Endometrium (tissue), 2 donors: ENCODE measurements around the gene LARP4.
"Not testable (repeated sequence)": the region's sequence is repeated elsewhere in the genome, so short reads cannot be mapped to it uniquely, and the experiment has no call there.

Source experiments
- FAIRE-seq: peaks from 2 replicates; lab custom pipeline; 2012; peaks lifted over from hg19 to GRCh38; lab: Jason Lieb, UNC
- donor health status: control.
- donor health status: control.

Gene LARP4

DNA sequence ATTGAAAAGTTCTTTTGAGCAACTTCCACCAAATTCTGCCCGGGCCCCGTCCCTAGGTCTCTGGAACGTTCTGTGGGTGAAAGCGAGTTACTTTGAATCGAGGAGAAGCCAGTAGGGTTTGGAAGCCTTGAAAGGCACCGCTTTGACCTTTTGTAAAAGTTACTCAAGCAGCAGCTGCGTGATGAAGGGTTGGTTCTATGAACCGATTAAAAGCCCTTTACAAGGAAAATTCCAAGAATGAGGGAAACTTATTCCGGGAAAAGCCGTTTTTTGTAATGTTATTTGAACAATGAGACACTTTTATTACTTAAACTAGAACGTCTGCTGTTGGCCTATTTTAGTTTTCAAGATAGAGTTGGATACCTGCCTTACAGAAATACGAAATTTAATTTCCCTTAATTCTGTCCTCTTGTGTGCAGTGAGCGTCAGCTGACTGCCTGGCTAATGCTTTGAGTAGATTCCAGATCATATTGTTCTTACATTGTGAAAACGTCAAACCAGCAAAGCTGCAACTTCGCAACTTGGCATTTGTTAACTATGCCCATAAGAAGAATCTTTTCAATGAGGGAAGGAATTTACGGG is 906 bp downstream of the LARP4 start:
- FAIRE-seq: no peak

DNA sequence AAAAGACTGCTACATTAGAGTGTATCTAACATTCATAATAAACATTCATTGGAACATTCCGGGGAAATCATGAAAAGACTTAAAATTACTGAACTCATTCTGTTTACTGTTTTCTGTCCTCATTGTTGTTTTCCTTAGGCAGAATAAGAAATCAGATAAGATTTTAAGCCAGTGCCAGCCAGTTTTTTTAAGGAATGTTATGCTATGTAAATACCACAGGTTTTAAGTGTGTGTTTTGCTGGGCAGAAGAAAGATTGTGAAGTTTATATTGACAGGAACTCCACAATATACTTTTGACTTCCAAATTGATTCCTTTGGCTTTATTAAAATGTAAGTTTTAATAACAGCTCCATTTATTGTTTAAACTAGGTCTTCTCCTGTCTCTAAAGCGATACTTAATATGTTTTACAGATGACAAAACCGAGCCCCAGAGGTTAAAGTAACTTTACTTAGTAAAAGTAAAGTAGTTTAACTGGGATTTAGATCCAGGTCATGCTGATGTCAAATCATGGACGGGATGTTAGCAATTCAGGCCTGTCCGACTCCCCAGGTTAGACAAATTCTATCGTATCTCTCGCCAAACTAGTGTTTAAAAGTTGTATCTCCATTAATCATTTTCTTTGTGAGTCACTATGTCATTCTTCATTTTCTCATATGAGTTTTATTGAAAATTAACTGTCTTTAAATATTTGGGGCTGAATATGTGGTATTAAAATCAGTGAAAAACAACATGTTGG is 1.7 kb downstream of the LARP4 start:
- FAIRE-seq: no peak

DNA sequence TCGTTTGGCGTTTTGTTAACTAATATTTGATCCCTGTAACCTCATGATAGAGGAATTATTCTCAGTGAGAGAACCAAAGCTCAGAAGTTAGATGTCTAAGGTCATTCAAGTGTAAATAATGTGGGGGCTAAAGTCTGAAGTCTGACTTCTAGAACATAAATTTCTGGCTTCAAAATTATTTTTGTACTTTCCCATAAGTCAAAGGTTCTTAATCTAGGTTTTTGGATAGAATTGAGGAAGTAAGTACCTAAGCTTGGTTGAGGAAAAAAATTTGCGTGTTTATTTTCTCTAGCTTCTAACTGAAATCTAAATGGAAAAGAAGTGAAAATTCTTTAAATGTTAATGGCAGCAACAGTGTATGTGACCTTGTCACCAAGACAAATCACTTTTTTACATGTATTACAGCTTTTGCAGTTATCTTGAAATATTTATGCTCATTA is 2.3 kb downstream of the LARP4 start:
- FAIRE-seq: no peak

DNA sequence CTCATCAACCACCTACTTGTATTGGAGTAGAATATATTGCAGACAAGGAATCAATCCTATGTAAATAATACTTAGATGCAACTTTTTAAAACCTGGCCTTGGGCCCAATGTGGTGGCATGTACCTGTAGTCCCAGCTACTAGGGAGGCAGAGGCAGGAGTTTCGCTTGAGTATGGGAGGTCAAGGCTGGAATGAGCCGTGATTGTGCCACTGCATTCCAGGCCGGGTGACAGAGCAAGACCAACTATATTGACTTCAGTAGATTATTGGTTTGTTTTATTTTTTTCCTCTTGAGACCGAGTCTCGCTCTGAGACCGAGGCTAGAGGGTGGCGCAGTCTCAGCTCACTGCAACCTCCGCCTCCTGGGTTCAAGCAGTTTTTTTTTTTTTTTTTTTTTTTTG is 3.6 kb downstream of the LARP4 start:
- no peak for FAIRE-seq

DNA sequence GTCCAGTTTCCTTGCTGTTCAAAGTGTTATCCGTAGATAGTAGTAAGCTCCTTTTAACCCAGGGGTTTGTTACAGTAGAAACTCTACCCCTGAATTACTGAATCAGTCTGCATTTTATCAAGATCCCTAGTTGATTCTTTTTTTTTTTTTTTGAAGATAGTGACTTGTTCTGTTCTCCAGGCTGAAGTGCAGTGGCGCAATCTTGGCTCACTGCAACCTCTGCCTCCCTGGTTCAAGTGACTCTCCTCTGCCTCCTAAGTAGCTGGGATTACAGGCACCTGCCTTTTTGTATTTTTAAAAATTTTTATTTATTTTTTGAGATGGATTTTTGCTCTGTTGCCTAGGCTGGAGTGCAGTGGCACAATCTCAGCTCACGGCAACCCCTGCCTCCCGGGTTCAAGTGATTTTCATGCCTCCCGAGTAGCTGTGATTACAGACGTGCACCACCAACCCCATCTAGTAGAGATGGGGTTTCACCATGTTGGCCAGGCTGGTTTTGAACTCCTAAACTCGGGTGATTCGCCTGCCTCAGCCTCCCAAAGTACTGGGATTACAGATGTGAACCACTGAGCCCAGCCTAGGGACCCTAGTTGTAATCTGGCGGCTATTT is 10.5 kb downstream of the LARP4 start:
- no peak for FAIRE-seq

DNA sequence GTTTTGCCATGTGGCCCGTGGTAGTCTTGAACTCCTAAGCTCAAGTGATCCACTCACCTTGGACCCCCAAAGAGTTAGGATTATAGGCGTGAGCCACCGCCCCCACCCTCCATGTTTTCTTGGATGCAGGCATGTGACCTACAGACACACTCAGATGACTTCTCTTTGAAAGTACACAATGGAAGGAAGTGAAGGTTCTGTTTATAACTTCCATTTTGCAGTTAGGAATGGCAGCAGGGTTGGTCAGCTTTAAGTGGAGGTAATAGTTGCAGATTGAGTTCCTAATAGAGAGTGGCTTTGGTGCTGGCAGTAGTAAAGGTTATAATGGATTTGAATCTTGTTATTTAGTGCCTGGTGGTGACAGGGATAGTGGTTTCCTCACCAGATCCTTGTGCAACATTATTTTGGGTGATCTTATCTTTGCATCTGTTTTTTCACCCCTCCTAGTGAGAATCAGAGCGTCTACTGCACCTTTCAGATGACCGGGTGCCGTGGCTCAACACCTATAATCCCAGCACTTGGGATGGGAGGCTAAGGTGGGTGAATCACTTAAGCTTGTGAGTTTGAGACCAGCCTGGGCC is 15.3 kb downstream of the LARP4 start:
- no peak for FAIRE-seq

DNA sequence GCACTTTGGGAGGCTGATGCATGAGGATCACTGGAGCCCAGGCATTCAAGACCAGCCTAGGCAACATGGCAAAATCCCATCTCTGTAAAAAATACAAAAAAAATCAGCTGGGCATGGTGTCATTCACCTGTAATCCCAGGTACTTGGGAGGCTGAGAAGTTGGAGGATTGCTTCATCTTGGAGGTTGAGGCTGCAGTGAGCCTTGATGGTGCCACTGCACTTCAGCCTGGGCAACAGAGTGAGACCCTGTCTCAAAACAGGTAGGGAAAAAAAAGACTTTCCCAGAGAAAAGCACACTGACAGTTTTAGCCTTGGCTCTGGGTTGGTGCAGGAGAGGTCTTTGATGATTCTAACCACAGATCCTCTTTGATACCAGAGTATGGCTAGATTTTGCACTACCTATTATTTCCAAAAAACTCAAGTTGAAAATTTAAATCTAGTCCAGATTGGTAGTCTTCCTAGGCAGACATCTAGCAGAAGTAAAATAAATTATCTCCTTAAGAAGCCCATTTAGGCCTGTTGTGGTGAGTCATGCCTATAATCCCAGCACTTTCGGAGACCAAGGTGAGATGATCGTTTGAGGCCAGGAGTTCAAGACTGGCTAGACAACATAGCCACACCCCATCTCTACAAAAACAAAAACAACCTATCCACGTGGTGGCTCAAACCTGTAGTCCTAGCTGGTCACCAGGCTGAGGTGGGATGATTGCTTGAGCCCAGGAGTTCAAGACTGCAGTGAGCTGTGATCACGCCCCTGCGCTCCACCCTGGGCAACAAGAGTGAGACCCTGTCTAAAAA is 18.6 kb downstream of the LARP4 start:
- no peak for FAIRE-seq

DNA sequence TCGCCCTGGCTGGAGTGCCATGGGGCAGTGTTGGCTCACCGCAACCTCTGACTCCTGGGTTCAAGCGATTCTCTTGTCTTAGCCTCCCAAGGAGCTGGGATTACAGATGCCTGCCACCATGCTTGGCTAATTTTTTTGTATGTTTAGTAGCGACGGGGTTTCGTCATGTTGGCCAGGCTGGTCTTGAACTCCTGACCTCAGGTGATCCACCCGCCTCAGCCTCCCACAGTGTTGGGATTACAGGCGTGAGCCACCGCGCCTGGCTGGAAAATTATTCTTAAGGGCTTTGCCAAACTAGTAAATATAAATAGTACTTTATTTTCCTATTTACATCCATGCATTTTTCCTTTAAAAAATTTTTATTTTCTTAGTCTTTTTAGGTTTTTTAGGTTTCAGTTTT is 22.2 kb downstream of the LARP4 start:
- FAIRE-seq: not testable (repeated sequence)

DNA sequence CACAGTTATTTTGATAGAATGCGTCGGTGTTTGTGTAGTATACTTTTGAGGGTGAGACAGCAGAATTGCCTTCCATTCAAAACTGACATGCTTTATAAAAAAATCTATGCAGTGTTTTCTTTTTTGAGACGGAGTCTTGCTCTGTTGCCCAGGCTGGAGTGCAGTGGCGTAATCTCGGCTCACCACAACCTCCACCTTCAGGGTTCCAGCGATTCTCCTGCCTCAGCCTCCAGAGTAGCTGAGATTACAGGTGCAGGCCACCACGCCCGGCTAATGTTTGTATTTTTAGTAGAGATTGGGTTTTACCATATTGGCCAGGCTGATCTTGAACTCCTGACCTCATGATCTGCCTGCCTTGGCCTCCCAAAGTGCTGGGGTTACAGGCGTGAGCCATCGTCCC is 22.7 kb downstream of the LARP4 start:
- not testable (repeated sequence) for FAIRE-seq

DNA sequence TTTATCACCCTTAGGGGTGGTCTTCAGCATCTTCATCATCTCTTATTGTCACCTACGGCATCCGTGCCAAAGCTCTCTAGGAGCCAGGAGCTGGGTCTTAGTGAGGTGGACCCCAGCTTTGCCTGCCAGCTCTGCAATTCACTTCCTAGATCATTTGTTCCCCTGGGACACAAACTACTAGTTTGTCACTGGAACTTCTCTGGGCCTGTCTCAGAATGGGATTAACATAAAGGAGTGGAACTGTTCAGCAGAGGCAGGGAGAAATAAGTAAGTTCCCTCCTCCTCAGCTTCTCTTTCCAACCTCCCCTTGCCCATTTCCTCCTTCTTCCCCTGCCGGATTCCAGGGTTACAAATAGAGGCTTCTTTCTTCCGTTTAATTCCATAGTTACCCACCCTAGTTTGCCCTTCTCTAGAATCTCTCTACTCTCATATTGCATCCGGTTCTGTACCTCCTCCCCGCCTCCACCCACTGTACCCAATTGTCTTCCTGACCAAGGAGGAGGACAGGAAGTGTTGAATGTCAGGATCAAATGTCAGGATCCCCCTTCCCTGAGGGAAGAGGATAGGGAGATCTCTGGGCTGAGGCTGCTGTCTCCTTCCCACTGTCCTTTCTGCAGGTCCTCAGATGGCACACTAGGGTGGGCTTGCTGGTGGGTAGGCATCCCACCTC is 25.0 kb downstream of the LARP4 start:
- FAIRE-seq: no peak

DNA sequence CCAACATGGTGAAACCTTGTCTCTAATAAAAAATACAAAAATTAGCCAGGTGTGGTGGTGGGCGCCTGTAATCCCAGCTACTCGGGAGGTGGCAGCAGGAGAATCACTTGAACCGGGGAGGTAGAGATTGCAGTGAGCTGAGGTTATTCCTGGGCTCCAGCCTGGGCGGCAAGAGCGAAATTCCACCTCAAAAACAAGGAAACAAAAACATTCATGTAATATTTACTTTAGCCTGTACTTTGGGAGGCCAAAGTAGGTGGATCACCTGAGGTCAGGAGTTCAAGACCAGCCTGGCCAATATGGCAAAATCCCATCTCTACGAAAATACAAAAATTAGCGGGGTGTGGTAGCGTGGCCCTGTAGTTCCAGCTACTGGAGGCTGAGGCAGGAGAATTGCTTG is 31.0 kb downstream of the LARP4 start:
- not testable (repeated sequence) for FAIRE-seq

DNA sequence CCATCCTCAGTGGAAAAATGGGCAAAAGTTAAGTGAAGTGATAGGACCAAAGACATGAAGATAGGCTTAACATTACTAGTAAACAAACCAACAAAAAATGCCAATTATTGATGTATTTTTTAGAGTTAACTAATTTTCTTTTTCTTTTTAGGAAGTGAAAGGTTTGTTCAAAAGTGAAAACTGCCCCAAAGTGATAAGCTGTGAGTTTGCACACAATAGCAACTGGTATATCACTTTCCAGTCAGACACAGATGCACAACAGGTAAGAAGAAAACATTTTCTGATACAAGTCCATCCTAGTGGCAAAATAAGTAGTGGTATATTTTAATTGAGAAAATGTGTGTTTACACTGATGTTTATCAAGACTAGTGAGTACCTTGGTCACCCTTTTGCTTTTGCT is 39.6 kb downstream of the LARP4 start:
- FAIRE-seq: no peak

DNA sequence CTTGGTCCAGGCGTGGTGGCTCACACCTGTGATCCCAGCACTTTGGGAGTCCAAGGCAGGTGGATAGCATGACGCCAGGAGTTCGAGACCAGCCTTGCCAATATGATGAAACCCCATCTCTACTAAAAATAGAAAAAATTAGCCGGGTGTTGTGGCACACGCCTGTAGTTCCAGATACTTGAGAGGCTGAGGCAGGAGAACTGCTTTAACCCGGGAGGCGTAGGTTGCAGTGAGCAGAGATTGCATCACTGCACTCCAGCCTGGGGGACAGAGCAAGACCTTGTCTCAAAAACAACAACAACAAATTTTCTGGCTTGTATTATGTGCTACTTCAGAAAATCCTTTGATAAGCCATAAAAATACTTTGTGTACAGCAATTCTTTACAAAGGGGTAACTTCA is 41.1 kb downstream of the LARP4 start:
- no peak for FAIRE-seq

DNA sequence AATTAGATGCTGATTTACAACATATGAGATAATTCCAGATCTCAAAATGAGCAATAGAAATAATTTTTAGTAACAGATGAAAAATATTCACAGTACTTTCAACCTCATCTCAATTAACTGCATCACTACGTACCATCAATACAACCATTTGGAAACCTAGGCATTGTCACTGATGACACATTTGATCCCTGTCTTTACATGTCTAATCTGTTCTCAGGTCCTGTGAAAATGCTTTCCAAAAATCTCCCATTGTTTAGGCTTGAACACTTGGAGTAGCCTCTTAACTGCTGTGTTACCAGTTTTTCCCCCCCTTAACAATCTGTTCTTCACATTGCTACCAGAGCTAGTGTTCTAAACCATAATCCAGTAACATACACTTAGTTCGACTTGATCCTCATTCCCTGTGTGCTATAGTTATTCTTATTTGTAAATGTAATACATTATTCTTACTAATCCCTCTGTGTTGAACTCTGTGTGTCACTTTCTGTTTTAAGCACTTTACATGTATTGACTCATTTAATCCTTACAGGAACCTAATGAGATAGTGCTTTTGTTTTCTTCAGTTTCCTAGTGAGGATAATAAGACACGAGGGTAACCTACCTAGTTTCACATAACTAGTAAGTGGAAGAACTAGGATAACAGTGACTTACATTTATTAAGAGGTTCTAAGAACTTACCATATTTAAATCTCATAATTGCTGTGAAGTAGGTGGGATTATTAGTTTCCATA is 41.7 kb downstream of the LARP4 start:
- no peak for FAIRE-seq

DNA sequence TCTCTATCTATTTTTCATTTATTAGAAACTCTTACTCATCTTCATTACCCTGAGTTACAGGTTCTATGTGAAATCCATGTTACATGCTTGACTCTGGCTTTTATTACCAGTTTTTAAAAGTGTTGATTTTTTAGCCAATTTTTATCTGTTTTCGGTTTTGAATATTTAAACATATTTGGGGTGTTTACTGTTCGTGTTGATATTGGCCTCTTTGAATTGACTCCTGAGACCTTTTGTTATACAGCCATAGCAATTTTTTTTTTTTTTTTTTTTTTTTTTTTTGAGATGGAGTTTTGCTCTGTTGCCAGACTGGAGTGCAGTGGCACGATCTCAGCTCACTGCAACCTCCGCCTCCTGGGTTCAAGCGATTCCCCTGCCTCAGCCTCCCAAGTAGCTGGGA is 49.0 kb downstream of the LARP4 start:
- FAIRE-seq: not testable (repeated sequence)

DNA sequence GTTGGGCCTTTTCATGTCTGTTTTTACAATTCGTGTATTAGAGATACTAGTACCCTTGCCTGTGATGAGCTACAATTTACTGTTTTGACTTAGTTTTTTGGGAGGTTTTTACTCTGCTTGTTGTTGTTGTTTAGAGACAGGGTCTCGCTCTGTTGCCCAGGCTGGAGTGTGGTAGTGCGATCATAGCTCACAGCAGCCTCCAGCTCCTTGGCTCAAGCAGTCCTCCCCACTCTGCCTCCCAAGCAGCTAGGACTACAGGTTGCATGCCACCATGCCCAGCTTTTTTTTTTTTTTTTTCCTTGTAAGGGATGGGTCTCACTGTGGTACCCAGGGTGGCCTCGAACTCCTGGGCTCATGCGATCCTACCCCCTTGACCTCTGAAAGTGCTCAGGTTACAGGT is 52.1 kb downstream of the LARP4 start:
- no peak for FAIRE-seq

DNA sequence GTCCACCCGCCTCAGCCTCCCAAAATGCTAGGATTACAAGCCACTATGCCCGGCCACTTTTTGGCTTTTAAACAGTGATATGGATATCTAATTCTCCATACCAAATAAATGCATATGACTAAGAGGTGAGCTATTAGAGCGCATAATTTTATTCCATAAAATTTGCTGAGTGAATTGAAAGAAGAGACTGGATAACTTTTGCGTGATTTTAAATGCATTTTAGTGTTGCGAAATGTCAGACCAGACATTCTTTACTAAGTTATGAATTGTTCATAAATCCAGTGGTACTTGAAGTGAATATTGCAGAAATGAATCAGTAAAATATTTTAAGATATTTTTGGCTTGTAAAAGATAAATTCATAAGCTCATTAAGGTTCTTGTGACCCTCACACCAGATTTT is 53.2 kb downstream of the LARP4 start:
- FAIRE-seq: no peak

DNA sequence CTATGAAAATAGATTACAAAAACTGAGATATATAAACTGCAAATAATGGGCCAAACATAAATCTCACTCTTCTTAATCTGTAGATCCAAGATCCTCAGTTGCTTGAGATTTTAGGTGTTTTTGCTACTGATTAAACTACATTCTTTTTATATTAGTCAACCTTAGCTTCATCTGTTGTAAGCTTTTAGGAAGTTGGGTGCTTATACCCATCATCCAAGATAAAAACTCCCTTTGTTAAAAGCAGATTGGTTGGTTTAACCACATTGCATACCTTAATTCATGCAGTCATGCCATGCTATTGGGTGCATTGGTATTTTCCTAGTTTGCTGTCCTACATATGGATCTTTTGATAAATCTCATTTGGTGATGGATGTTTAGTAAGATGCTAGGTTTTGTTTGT is 57.9 kb downstream of the LARP4 start:
- FAIRE-seq: no peak

DNA sequence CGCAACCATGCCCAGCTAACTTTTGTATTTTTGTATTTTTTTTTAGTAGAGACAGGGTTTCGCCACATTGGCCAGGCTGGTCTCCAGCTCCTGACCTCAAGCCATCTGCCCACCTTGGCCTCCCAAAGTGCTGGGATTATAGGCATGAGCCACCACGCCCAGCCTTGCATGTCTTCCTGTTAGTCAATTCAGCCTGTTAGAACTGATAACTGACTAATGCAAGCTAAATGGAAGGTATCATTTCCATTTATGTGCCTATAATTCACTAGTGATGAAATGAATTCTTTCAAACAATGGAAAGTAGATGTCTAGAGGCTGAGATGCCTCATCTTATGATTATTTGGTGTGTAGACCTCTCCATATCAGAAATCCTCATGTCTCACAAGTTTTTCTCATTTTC is 66.8 kb downstream of the LARP4 start:
- no peak for FAIRE-seq

DNA sequence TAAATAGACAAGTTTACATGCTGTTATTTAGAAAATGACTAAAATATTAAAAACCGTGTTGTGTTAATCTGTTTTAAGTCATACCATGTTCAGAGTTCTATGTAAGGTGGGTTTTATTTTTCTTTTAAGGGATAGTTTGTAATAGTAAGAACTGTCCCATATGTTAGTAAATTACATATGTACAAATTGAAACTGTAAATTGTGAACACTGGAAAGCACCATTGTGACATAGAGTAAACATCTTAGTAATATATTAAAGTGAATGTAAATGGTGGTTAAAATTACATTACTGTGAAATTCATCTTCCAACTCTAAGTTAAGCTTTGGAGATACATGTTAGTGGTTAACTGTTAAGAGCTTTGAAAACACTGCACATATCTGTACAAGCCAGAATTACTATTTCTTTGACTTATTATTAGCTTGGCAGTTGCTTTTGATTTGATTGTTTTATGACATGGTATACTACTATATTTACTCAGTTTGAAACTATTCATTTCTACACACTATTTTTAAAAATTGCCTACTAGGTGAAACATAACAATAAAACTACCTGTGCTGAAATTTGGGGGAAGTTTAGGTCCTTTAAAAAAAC is 76.7 kb downstream of the LARP4 start:
- no peak for FAIRE-seq

DNA sequence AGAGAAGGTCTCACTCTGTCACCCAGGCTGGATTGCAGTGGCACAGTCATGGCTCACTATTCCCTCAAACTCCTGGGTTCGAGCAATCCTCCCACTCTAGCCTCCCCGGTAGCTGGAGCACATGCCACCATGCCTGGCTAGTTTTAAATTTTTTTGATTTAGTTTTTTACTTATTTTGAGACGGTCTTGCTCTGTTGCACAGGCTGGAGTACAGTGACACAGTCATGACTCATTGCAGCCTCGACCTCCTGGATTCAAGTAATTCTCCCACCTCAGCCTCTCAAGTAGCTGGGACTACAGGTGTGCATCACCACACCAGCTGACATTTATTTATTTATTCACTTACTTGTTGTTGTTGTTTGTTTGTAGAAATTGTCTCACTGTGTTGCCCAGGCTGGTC is 81.9 kb downstream of the LARP4 start:
- no peak for FAIRE-seq
